ENCODE data around the gene TSHR.

TSHR gene

GRCh38 chr14:81070511-81070910, 115.1 kb downstream of the TSHR start:
- no peak overlapping the region for H3K27ac ChIP-seq
- no peak for TF ChIP-seq ZFX (IDR thresholded peaks at IDR 0.05; ENCODE audit: borderline replicate concordance)
- TF ChIP-seq, protein P1, sequence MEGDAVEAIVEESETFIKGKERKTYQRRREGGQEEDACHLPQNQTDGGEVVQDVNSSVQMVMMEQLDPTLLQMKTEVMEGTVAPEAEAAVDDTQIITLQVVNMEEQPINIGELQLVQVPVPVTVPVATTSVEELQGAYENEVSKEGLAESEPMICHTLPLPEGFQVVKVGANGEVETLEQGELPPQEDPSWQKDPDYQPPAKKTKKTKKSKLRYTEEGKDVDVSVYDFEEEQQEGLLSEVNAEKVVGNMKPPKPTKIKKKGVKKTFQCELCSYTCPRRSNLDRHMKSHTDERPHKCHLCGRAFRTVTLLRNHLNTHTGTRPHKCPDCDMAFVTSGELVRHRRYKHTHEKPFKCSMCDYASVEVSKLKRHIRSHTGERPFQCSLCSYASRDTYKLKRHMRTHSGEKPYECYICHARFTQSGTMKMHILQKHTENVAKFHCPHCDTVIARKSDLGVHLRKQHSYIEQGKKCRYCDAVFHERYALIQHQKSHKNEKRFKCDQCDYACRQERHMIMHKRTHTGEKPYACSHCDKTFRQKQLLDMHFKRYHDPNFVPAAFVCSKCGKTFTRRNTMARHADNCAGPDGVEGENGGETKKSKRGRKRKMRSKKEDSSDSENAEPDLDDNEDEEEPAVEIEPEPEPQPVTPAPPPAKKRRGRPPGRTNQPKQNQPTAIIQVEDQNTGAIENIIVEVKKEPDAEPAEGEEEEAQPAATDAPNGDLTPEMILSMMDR (IDR thresholded peaks at IDR 0.05): no peak

DNA sequence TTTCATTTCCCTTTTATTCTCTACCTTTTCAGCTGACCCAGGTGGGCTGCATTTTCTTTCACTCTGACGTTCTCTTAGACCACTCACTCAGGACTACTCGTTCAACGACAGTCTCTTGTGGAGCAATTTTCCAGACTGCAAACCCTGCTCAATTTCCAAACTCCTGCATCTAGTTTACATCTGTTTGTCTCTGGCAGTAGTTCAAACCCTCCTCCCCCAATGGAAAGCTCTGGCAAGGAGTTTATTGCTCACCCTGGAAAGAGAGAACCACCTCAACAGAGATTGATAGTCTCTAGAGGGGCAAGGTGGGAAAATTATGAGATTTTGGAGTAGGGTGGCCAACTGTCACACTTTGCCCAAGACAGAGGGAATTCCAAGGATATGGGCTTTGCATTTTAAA, 130.2 kb downstream of the TSHR start:
- TF ChIP-seq, protein P1 (IDR thresholded peaks at IDR 0.05): no peak
- TF ChIP-seq ZFX (IDR thresholded peaks at IDR 0.05; ENCODE audit: borderline replicate concordance): no peak
- H3K27ac ChIP-seq: no peak overlapping the region

DNA sequence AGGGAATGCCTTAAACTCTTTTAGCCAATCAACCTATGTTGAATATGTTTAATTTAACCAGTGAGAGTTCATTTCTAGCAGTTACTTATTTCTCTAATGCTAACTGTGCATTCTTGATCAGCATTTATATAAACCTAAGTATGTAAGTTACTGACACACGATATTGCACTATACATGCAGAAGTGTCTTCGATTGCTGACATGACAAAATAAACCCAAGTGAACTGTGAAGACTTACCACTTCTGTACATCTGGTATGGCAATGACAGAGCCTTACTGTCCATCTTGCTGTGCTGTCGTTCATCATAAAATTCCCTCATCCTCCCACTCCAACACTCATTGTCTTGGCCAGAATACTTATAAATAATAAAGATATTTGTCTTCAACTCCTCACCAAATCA, 131.8 kb downstream of the TSHR start:
- TF ChIP-seq, protein P1 (IDR thresholded peaks at IDR 0.05): no peak
- TF ChIP-seq ZFX (IDR thresholded peaks at IDR 0.05; ENCODE audit: borderline replicate concordance): no peak
- H3K27ac ChIP-seq: no peak overlapping the region

GRCh38 chr14:81091139-81091538, 135.7 kb downstream of the TSHR start:
- H3K27ac ChIP-seq: no peak overlapping the region
- TF ChIP-seq ZFX (IDR thresholded peaks at IDR 0.05; ENCODE audit: borderline replicate concordance): no peak
- TF ChIP-seq, protein P1 (IDR thresholded peaks at IDR 0.05): no peak

DNA sequence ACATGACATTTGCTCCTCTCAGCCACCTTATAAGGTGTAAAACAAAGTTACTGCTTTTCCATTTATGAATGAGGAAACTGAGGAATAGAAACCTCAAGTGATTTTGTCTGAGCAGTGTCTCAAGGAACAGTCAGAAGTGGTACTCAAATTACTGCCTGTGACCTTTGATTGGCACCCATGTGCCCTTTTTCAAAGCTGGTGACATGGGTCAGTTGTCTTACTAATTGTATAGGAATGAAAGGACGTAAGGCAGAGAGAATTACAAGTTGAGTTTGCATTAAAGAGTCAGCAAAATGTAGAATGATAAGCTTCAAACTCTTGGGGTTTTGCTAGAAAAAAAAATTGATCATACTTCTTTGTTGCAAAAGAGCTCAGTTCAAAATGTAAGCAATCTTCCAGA, 136.2 kb downstream of the TSHR start:
- H3K27ac ChIP-seq: no peak overlapping the region
- TF ChIP-seq, protein P1 (IDR thresholded peaks at IDR 0.05): no peak
- TF ChIP-seq ZFX (IDR thresholded peaks at IDR 0.05; ENCODE audit: borderline replicate concordance): no peak

DNA sequence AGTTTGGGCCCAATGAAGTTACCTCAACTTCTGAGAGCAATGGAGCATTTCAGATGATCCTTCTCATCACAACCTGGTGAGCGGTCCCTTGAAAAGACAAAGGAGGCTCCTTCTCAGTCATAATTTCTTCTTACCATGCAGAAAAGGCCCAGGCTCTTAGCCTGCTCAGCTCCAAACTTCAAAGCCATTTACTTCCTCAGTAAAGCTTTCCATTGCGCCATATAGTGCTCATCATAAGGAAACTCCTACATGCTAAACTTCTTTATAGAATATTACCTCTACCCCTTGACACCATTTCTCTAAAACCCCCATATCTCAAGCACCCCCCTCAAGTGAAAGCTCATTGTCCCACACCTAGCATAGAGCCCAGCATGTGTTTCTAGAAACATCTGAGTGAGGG, 138.2 kb downstream of the TSHR start:
- TF ChIP-seq, protein P1 (IDR thresholded peaks at IDR 0.05): no peak
- TF ChIP-seq ZFX (IDR thresholded peaks at IDR 0.05; ENCODE audit: borderline replicate concordance): no peak
- no peak overlapping the region for H3K27ac ChIP-seq

DNA sequence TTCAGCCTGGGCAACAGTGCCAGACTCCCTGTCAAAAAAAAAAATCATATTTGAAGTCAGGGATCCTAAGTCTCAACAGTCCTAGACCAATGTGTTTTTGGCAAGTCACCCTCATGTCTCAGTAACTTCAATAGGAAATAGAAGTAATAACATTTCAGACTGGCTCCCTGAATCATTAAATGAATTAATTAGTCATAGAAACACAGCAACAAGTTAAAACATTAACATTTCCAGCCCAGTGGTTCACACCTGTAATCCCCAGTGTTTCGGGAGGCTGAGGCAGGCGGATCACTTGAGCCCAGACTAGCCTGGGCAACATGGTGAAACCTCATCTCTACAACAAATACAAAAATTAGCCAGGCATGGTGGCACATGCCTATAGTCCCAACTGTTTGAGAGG, 140.1 kb downstream of the TSHR start:
- TF ChIP-seq ZFX (IDR thresholded peaks at IDR 0.05; ENCODE audit: borderline replicate concordance): no peak
- TF ChIP-seq, protein P1 (IDR thresholded peaks at IDR 0.05): no peak
- H3K27ac ChIP-seq: no peak overlapping the region
